ENCODE results near the gene MARF1.
"Not testable (repeated sequence)": the region's sequence is repeated elsewhere in the genome, so short reads cannot be mapped to it uniquely, and the experiment has no call there.

Gene MARF1

DNA sequence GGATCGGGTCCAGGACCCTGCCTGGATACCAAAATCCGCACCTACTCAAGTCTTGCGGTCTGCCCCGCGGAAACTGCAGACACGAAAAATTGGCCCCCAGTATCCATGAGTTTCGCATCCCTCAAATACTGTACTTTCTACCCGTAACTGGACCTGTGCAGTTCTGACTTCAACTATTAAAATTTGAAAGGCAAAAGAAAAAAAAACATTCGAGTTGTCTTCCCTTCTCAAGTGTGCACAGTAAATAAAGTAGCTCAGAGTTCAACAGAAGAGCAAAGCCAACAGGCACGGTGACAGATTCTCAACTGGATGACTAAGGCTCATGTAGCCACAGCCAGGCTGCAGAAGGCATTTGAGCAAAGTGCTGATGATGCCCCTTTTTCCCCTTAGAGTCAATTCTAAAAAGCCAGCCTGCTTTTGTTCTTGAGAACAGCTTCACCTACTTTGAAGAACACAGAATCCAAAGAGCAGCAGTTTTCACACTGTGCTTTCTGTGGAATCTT is 32.5 kb downstream of the MARF1 start:
- no peaks in the 10 kb centered on the region for H3K27me3 Mint-ChIP-seq (ENCODE audit: low read depth)
- TF ChIP-seq CTCF (IDR thresholded peaks at IDR 0.05; ENCODE audit: unreplicated experiment in 3 of 3), result no peak
- H3K36me3 Mint-ChIP-seq (ENCODE audit: low read depth), result peaks cover 78% of the 10 kb centered on the region
- H3K9me3 Mint-ChIP-seq, result no peaks in the 10 kb centered on the region
- no peaks in the 10 kb centered on the region for H3K4me1 Mint-ChIP-seq
- no peak overlapping the region for H3K27ac Mint-ChIP-seq
- no peak overlapping the region for H3K4me3 Mint-ChIP-seq

DNA sequence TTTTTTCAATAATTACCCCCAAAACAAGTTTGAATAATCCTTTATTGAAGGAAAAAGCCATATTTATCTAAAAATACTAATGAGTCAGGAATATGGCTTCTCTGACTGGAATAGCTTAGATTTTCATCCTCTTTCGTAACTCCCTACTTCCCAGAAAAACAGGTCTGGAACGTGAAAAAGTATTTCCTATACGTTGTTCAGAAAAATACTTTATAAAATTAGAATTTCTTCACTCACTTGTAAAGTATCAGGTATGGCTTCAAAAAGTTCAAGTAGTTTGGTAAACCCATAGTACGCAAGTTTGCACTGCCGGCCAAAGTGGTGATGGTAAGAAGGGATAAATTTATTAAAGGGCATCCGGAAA is 33.7 kb downstream of the MARF1 start:
- no peaks in the 10 kb centered on the region for H3K4me1 Mint-ChIP-seq
- no peaks in the 10 kb centered on the region for H3K27me3 Mint-ChIP-seq (ENCODE audit: low read depth)
- peaks cover 81% of the 10 kb centered on the region for H3K36me3 Mint-ChIP-seq (ENCODE audit: low read depth)
- no peak overlapping the region for H3K27ac Mint-ChIP-seq
- H3K9me3 Mint-ChIP-seq, result no peaks in the 10 kb centered on the region
- no peak for TF ChIP-seq CTCF (IDR thresholded peaks at IDR 0.05; ENCODE audit: unreplicated experiment in 3 of 3)
- H3K4me3 Mint-ChIP-seq, result no peak overlapping the region

DNA sequence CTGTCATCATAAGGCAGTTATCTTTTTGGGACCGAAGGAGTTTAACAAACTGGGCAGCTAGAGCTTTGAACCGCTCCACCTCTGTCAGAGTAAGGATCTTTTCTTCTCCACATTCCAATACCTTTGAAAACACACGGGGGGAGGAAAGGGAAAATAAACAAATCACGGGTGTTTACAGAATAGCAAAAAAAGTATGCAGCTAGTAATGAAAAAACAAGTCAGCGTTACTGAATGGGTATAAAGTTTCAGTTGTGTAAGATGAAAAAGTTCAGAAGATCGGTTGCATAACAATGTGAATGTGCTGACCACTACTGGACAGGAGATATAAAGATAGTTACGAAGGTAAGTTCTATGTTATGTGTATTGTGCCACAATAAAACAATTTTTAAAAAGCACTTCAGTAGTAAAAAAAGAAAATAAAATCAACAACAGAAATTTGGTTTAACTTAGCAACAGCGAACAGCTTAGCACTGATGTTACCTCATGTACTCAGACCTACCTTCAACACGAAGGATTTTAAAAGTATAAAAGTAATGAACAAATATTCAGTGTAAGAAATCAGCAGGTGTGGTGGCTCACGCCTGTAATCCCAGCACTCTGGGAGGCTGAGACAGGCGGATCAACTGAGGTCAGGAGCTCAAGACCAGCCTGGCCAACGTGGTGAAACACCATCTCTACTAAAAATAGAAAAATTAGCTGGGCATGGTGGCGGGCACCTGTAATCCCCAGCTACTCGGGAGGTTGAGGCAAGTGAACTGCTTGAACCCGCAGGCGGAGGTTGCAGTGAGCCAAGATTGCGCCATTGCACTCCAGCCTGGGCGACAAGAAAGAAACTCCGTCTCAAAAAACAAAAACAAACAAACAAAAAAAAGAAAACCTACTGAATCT is 34.3 kb downstream of the MARF1 start:
- H3K4me3 Mint-ChIP-seq, result no peak overlapping the region
- no peak for TF ChIP-seq CTCF (IDR thresholded peaks at IDR 0.05; ENCODE audit: unreplicated experiment in 3 of 3)
- H3K9me3 Mint-ChIP-seq, result no peaks in the 10 kb centered on the region
- H3K4me1 Mint-ChIP-seq, result no peaks in the 10 kb centered on the region
- H3K27me3 Mint-ChIP-seq (ENCODE audit: low read depth), result no peaks in the 10 kb centered on the region
- peaks cover 82% of the 10 kb centered on the region for H3K36me3 Mint-ChIP-seq (ENCODE audit: low read depth)
- no peak overlapping the region for H3K27ac Mint-ChIP-seq

- no peaks in the 10 kb centered on the region for H3K9me3 Mint-ChIP-seq
- H3K36me3 Mint-ChIP-seq (ENCODE audit: low read depth), result peaks cover 83% of the 10 kb centered on the region
- no peaks in the 10 kb centered on the region for H3K4me1 Mint-ChIP-seq
- TF ChIP-seq CTCF (IDR thresholded peaks at IDR 0.05; ENCODE audit: unreplicated experiment in 3 of 3), result no peak
- H3K27ac Mint-ChIP-seq, result no peak overlapping the region
- no peak overlapping the region for H3K4me3 Mint-ChIP-seq
- H3K27me3 Mint-ChIP-seq (ENCODE audit: low read depth), result no peaks in the 10 kb centered on the region
Measured at GRCh38 chr16:15607700-15608396, 35.1 kb downstream of the MARF1 start.

DNA sequence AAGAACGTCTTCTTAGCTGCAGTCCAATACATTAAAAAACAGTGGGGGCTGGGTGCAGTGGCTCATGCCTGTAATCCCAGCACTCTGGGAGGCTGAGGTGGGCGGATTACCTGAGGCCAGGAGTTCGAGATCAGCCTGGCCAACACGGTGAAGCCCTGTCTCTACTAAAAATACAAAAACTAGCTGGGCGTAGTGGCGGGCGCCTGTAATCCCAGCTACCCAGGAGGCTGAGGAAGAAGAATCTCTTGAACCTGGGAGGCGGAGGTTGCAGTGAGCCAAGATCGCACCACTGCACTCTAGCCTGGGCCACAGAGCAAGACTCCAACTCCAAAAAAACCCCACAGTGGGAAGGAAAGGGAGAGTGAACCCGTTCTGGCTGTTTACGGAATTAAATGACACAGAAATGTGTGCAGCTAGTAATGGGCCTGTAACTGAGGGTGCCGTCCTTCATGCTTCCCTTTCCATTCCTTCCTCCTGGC is 35.7 kb downstream of the MARF1 start:
- H3K36me3 Mint-ChIP-seq (ENCODE audit: low read depth), result peaks cover 82% of the 10 kb centered on the region
- not testable (repeated sequence) for H3K4me1 Mint-ChIP-seq; H3K4me3 Mint-ChIP-seq; H3K27me3 Mint-ChIP-seq (ENCODE audit: low read depth); H3K27ac Mint-ChIP-seq; H3K9me3 Mint-ChIP-seq

DNA sequence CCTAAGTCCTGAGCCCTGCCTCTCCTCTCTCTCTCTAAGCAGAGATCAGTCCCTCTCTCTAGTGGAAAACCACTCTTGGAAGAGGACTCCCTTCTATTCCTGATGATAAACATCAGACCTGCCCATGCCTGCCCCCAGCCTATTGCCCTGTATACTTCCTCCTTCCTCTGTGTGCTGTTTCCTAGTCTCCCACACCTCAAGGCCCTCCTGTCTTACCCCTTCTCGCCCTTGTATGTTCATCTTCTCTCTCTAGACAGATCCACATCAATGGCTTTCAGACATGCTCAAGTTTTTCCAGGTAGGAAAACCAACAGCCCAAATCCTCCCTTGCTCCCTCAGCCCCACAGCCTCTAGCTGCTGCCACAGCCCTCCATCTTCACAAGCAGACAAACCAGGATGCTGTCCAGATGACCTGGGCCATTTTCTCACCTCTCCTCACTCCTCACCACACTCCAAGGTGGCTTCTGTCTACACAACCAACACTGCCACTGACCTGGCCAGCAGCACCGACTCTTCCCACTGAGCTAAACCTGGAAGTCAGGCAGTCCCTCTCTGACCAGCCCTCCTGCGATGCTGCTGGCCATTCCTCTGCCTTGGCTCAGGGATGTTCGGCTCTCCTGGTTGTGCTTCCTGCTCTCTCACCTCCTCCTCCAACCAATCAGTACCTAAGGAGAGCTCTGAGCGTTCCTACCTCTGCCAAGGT is 36.3 kb downstream of the MARF1 start:
- no peak for TF ChIP-seq CTCF (IDR thresholded peaks at IDR 0.05; ENCODE audit: unreplicated experiment in 3 of 3)
- H3K9me3 Mint-ChIP-seq, result no peaks in the 10 kb centered on the region
- H3K36me3 Mint-ChIP-seq (ENCODE audit: low read depth), result peaks cover 82% of the 10 kb centered on the region
- no peak overlapping the region for H3K27ac Mint-ChIP-seq
- H3K4me3 Mint-ChIP-seq, result no peak overlapping the region
- H3K4me1 Mint-ChIP-seq, result no peaks in the 10 kb centered on the region
- no peaks in the 10 kb centered on the region for H3K27me3 Mint-ChIP-seq (ENCODE audit: low read depth)
